ENCODE results near the gene SLC5A9. TPM values are rescaled to one million over a fixed set of nuclear protein-coding genes. Genes with fewer than 3 reads are reported as not detected.

Gene SLC5A9
- total and polyA plus RNA-seq, 9 of the 15 experiments (the other 6 are each of a cell fraction or from before 2014, with no cell fraction given): not detected

DNA sequence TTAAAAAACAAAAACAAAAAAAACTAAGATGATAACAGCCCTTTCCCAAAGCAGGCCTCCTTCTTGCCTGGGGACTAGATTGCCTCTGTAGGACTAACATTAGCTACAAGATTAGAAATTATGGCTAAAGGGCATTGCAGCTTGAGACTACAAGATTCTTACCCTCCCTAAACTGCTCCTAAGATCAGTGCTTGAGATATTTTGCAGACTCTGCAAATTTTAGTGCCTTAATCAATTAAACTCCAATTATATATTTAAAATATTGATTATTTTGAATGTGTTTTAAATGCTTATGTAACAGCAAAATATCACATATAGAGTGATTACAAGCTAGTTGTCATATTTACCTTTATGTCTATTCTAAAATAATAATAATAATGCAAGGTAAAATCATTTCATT lies 47.4 kb upstream of the SLC5A9 start:
- intact Hi-C loops (cut with micrococcal nuclease) (no loop called here), in situ Hi-C loops (cut with MboI) (no loop called here)
- H3K9me1 ChIP-seq (ENCODE audit: control insufficient read depth, insufficient read depth, low read length): no peaks in the 10 kb centered on the region
- ATAC-seq (no peak), FAIRE-seq (no peak), DNase-seq (ENCODE audit: extremely low read depth in 1 of 4, low spot score in 3 of 4) (no peak)
- no peaks in the 10 kb centered on the region for H3K36me3 ChIP-seq (ENCODE audit: control insufficient read depth, insufficient read depth, low read length)
- H4K20me1 ChIP-seq (replicated peaks; ENCODE audit: control insufficient read depth, insufficient read depth, low read length): no peaks in the 10 kb centered on the region
- H3K27me3 ChIP-seq (ENCODE audit: control insufficient read depth in 2 of 2, insufficient read depth in 2 of 2, low read length in 2 of 2): no peaks in the 10 kb centered on the region; a peak in 1 of 5 replicates
- ChIA-PET POLR2A (interaction anchor here (0.6 kb wide), 1 partner anchor 231 kb away, joined by 3 read pairs; no protein-coding TSS in a partner anchor), CTCF (ENCODE audit: low intra/inter-chr PET ratio) (no interaction called here)
- H3K9me3 ChIP-seq (replicated peaks; ENCODE audit: control insufficient read depth, insufficient read depth, low read depth, low read length): no peaks in the 10 kb centered on the region
- no peaks in the 10 kb centered on the region for H3K79me2 ChIP-seq (ENCODE audit: control insufficient read depth, insufficient read depth, low read length)
- H3K4me2 ChIP-seq (ENCODE audit: insufficient read depth, low read length): no peak overlapping the region
- no peak overlapping the region for H2AFZ ChIP-seq (ENCODE audit: low read depth, low read length)
- no peak overlapping the region for H3K27ac ChIP-seq (ENCODE audit: extremely low read depth, low read depth, low read length)
- no peak overlapping the region for H3K9ac ChIP-seq (ENCODE audit: insufficient read depth in 1 of 2, low read depth in 2 of 2, low read length in 2 of 2)
- no TSS peak for BruUV-seq (replicated peaks)
- H3K4me1 ChIP-seq (replicated peaks in 1 of 2; ENCODE audit: control insufficient read depth in 2 of 2, insufficient read depth in 2 of 2, low read length in 2 of 2): peaks cover 0 to 6% of the 10 kb centered on the region in 2 experiments; a peak in 1 of 5 replicates
- H3K4me3 ChIP-seq: no peak overlapping the region
- TF ChIP-seq TEAD2 (tag; IDR thresholded peaks at IDR 0.05): no peak
- TF ChIP-seq, protein P1, sequence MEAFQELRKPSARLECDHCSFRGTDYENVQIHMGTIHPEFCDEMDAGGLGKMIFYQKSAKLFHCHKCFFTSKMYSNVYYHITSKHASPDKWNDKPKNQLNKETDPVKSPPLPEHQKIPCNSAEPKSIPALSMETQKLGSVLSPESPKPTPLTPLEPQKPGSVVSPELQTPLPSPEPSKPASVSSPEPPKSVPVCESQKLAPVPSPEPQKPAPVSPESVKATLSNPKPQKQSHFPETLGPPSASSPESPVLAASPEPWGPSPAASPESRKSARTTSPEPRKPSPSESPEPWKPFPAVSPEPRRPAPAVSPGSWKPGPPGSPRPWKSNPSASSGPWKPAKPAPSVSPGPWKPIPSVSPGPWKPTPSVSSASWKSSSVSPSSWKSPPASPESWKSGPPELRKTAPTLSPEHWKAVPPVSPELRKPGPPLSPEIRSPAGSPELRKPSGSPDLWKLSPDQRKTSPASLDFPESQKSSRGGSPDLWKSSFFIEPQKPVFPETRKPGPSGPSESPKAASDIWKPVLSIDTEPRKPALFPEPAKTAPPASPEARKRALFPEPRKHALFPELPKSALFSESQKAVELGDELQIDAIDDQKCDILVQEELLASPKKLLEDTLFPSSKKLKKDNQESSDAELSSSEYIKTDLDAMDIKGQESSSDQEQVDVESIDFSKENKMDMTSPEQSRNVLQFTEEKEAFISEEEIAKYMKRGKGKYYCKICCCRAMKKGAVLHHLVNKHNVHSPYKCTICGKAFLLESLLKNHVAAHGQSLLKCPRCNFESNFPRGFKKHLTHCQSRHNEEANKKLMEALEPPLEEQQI (IDR thresholded peaks at IDR 0.05): no peak
- peak; percentile 66 for TF ChIP-seq C11orf30 (IDR thresholded peaks at IDR 0.05; ENCODE audit: low read depth)
- TF ChIP-seq, protein P2, sequence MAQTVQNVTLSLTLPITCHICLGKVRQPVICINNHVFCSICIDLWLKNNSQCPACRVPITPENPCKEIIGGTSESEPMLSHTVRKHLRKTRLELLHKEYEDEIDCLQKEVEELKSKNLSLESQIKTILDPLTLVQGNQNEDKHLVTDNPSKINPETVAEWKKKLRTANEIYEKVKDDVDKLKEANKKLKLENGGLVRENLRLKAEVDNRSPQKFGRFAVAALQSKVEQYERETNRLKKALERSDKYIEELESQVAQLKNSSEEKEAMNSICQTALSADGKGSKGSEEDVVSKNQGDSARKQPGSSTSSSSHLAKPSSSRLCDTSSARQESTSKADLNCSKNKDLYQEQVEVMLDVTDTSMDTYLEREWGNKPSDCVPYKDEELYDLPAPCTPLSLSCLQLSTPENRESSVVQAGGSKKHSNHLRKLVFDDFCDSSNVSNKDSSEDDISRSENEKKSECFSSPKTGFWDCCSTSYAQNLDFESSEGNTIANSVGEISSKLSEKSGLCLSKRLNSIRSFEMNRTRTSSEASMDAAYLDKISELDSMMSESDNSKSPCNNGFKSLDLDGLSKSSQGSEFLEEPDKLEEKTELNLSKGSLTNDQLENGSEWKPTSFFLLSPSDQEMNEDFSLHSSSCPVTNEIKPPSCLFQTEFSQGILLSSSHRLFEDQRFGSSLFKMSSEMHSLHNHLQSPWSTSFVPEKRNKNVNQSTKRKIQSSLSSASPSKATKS (CRISPR knock-in tag; IDR thresholded peaks at IDR 0.05): no peak
- TF ChIP-seq IFI16 (CRISPR knock-in tag; IDR thresholded peaks at IDR 0.05): no peak
- TF ChIP-seq, protein P3, sequence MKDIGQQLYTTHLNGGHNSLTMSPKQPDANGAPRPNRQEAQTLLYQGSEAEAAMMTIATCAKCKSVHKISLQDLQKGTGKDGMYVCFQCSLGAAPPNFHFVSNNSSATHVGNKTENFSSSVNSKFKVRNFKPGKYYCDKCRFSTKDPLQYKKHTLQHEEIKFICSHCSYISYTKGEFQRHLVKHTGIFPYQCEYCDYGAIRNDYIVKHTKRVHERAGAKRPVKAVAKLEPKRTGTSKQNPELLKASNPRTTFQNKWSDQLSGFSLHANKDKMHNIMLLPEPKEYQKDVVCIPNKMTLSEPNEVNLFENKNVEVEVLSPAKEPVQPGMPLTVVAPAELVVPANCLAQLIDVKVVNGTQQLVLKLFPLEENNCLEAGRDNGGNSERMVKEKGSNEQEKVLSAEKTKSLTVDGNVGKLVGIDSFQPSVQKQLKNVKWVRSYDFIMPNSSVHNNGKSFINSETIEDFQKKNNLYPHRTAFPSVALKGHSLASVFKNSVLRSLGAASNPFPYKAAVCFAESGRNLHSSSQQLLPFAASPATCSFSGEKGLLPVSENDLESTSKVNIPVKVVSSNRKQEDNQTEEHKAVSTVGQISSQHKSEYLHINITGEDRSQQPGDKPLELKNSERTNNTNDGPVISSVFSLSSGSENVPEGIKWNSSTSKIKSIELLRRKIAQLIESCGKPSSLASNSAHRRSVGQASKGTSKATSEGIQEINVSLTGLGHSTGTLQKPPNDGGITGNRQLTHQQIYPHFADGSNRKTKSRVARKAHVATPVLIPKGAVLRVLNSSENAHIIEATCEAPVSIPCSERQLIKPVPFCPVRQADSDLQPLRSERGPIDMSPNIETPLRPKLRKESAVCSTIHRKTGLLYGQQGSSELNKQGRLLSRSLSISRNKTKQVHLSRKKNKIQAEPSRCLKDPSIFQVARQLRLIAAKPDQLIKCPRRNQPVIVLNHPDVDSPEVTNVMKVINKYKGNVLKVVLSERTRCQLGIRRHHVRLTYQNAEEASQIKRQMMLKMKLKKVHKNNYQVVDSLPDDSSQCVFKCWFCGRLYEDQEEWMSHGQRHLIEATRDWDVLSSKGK (CRISPR knock-in tag; IDR thresholded peaks at IDR 0.05): no peak
- peak; percentile 49 for TF ChIP-seq MAFK (IDR thresholded peaks at IDR 0.05; ENCODE audit: low read length)
- TF ChIP-seq MAFF (IDR thresholded peaks at IDR 0.05; ENCODE audit: low read length): peak; percentile 47
- TF ChIP-seq U2AF1 (optimal IDR thresholded peaks at IDR 0.05; ENCODE audit: low read depth, low read length): no peak
- TF ChIP-seq SREBF1 (IDR thresholded peaks at IDR 0.05; ENCODE audit: borderline replicate concordance, low read depth, low read length): no peak
- TF ChIP-seq ZNF316 (IDR thresholded peaks at IDR 0.05): peak; percentile 83
- TF ChIP-seq, protein P4, sequence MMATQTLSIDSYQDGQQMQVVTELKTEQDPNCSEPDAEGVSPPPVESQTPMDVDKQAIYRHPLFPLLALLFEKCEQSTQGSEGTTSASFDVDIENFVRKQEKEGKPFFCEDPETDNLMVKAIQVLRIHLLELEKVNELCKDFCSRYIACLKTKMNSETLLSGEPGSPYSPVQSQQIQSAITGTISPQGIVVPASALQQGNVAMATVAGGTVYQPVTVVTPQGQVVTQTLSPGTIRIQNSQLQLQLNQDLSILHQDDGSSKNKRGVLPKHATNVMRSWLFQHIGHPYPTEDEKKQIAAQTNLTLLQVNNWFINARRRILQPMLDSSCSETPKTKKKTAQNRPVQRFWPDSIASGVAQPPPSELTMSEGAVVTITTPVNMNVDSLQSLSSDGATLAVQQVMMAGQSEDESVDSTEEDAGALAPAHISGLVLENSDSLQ (IDR thresholded peaks at IDR 0.05): no peak
- no peak for TF ChIP-seq ZNF444 (CRISPR knock-in tag; IDR thresholded peaks at IDR 0.05)
- TF ChIP-seq MAFG (tag; conservative IDR thresholded peaks at IDR 0.05): peak; percentile 60
- no peak for TF ChIP-seq KDM4B (IDR thresholded peaks at IDR 0.05; ENCODE audit: borderline replicate concordance in 2 of 2, low read depth in 1 of 2)
- TF ChIP-seq ESRRA (IDR thresholded peaks at IDR 0.05; ENCODE audit: borderline replicate concordance, low read depth): no peak
